ENCODE measurements around the gene CPT1A. TPM values are rescaled to one million over a fixed set of nuclear protein-coding genes. Genes with fewer than 3 reads are reported as not detected.

Gene CPT1A
- total RNA-seq, 1 experiment from 2014 or later = 36.3 TPM

DNA sequence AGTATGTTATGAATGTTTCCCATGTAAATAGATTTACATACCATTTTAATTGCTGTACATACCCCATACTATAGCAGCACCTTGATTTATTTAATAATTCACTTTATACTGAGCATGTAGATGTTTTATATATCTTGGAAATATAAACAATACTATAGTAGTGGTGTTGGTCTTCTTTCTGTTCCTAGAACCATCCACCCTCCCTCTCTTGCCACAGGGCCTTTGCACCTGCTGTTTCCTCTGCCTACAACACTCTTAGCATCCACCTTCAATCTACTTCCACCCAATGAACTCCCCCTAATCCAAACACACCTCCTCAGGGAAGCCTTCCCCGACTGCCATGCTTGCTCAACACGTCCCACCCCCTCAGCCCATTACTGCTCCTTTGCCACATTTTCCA is 120.6 kb downstream of the CPT1A start:
- Histone ChIP-seq H2AFZ (no peak overlapping the region), H3K4me1 (replicated peaks; ENCODE audit: insufficient read depth) (no peaks in the 10 kb centered on the region), H3K27ac (no peak overlapping the region), H3K79me2 (ENCODE audit: low read depth) (no peaks in the 10 kb centered on the region), H3K4me2 (no peak overlapping the region), H3K9me3 (ENCODE audit: insufficient read depth, low read depth) (peaks cover 5% of the 10 kb centered on the region), H3K9me2 (ENCODE audit: insufficient read depth) (no peaks in the 10 kb centered on the region), H4K20me1 (ENCODE audit: insufficient read depth) (no peaks in the 10 kb centered on the region), H3K4me3 (no peak overlapping the region), H3K36me3 (ENCODE audit: low read depth) (no peaks in the 10 kb centered on the region), H3K27me3 (ENCODE audit: insufficient read depth, low read depth) (peaks cover 21% of the 10 kb centered on the region), H3F3A (ENCODE audit: insufficient read depth, low read depth) (no peaks in the 10 kb centered on the region)
- intact Hi-C loops (cut with micrococcal nuclease; ENCODE audit: unreplicated experiment) = no loop called here
- POLR2A ChIA-PET (ENCODE audit: unreplicated experiment) = no interaction called here
- DNase-seq = no peak
- TF ChIP-seq, protein P1, sequence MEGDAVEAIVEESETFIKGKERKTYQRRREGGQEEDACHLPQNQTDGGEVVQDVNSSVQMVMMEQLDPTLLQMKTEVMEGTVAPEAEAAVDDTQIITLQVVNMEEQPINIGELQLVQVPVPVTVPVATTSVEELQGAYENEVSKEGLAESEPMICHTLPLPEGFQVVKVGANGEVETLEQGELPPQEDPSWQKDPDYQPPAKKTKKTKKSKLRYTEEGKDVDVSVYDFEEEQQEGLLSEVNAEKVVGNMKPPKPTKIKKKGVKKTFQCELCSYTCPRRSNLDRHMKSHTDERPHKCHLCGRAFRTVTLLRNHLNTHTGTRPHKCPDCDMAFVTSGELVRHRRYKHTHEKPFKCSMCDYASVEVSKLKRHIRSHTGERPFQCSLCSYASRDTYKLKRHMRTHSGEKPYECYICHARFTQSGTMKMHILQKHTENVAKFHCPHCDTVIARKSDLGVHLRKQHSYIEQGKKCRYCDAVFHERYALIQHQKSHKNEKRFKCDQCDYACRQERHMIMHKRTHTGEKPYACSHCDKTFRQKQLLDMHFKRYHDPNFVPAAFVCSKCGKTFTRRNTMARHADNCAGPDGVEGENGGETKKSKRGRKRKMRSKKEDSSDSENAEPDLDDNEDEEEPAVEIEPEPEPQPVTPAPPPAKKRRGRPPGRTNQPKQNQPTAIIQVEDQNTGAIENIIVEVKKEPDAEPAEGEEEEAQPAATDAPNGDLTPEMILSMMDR (conservative IDR thresholded peaks at IDR 0.05) = no peak
- no peak for TF ChIP-seq EZH2 (IDR thresholded peaks at IDR 0.05; ENCODE audit: low read depth)
- no TSS peak for BruUV-seq (replicated peaks)
- CTCF ChIA-PET = no interaction called here

DNA sequence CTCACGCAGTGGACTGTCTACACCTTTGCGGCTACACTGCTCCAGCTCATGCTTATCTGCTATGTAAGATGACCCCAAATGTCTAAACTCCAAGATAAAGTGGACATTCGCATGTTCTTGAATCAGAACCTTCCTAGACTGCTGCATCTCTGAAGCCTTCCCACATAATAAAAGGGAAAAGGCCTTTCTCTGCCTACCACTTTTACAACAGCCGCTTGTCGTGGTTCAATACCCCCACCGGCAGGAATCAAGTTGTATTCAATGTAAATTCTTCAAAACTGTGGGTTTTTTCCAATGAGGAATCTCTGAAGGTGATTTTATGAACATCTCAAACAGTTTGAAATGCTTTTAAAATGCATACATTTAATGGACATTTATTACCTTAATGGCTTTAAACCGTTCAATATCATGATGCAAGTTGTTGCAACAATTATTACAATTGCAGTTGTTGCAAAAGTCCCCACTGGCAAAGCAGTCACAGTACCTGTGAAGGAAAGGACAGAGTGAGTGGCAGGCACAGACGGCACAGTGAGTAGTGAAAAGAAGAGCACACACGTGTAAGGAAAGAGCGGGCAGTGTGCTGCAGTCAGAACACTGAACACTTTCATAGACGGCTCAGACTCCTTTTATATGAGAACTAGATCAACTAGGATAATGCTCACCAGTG is 126.1 kb downstream of the CPT1A start:
- no peaks in the 10 kb centered on the region for H3K9me2 ChIP-seq (ENCODE audit: insufficient read depth)
- no peak overlapping the region for H3K4me3 ChIP-seq
- H3K27me3 ChIP-seq (ENCODE audit: insufficient read depth, low read depth) = peaks cover 41% of the 10 kb centered on the region
- TF ChIP-seq, protein P1 (conservative IDR thresholded peaks at IDR 0.05) = no peak
- no peak for TF ChIP-seq EZH2 (IDR thresholded peaks at IDR 0.05; ENCODE audit: low read depth)
- H2AFZ ChIP-seq = no peak overlapping the region
- intact Hi-C loops (cut with micrococcal nuclease; ENCODE audit: unreplicated experiment) = no loop called here
- ChIA-PET POLR2A (ENCODE audit: unreplicated experiment) (no interaction called here), CTCF (no interaction called here)
- no peak for DNase-seq
- no TSS peak for BruUV-seq (replicated peaks)
- peaks cover 5% of the 10 kb centered on the region for H3K9me3 ChIP-seq (ENCODE audit: insufficient read depth, low read depth)
- no peaks in the 10 kb centered on the region for H3K79me2 ChIP-seq (ENCODE audit: low read depth)
- H3K4me1 ChIP-seq (replicated peaks; ENCODE audit: insufficient read depth) = no peaks in the 10 kb centered on the region
- H3F3A ChIP-seq (ENCODE audit: insufficient read depth, low read depth) = no peaks in the 10 kb centered on the region
- no peak overlapping the region for H3K4me2 ChIP-seq
- H3K27ac ChIP-seq = no peak overlapping the region
- no peaks in the 10 kb centered on the region for H3K36me3 ChIP-seq (ENCODE audit: low read depth)
- H4K20me1 ChIP-seq (ENCODE audit: insufficient read depth) = no peaks in the 10 kb centered on the region

DNA sequence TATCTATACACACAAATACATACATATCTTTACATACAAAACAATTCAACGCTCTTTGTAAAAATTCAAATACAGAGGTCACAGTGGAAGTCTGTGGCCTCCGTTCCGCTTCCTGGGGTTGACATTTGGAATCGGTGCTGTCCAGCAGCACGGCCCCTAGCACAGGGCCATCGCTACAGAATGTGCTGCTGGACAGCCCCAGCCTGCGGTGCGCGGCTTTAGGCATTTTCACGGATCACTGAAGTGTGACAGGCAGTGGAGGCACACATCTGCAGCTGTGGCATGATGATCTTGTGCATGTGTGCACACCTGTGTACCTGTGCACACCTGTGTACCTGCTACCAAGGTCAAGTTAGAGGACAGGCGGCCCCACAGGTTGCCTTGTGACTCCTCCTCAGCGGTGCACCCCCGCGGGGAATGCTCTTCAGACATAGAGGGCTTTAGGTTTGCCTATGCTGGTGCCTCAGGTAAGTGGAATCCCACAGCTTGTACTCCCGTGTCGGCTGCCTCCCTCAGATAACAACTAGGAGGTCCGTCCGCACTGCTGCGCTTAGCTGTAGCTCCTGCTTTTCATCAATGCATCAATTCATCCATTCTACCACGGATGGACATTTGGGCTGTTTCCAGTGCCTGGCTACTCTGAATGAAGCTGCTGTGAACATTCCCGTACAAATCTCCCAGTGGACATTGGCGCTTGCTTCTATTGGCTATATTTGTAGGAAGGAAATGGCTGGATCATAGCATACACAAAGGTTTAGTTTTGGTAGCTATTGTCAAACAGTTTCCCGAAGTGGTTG is 127.5 kb downstream of the CPT1A start:
- Histone ChIP-seq H3K9me2 (ENCODE audit: insufficient read depth) (no peaks in the 10 kb centered on the region), H3K79me2 (ENCODE audit: low read depth) (no peaks in the 10 kb centered on the region), H3K36me3 (ENCODE audit: low read depth) (no peaks in the 10 kb centered on the region), H3K4me3 (no peak overlapping the region), H3F3A (ENCODE audit: insufficient read depth, low read depth) (no peaks in the 10 kb centered on the region), H3K9me3 (ENCODE audit: insufficient read depth, low read depth) (no peaks in the 10 kb centered on the region; the same call in 1 of the 2 replicates), H3K4me1 (replicated peaks; ENCODE audit: insufficient read depth) (no peaks in the 10 kb centered on the region), H3K27me3 (ENCODE audit: insufficient read depth, low read depth) (peaks cover 41% of the 10 kb centered on the region), H2AFZ (no peak overlapping the region), H4K20me1 (ENCODE audit: insufficient read depth) (no peaks in the 10 kb centered on the region), H3K27ac (no peak overlapping the region), H3K4me2 (no peak overlapping the region)
- DNase-seq = no peak
- ChIA-PET CTCF (no interaction called here), POLR2A (ENCODE audit: unreplicated experiment) (no interaction called here)
- BruUV-seq (replicated peaks) = no TSS peak
- intact Hi-C loops (cut with micrococcal nuclease; ENCODE audit: unreplicated experiment) = no loop called here
- TF ChIP-seq EZH2 (IDR thresholded peaks at IDR 0.05; ENCODE audit: low read depth) = no peak
- TF ChIP-seq, protein P1 (conservative IDR thresholded peaks at IDR 0.05) = no peak

Data from PC-9 (cell line).